HG03196 (cell line): ENCODE measurements around the gene GNAQ.
"Not testable (repeated sequence)": the region's sequence is repeated elsewhere in the genome, so short reads cannot be mapped to it uniquely, and the experiment has no call there.

Source experiments
- ATAC-seq: cut with Tn5 transposase; IDR thresholded peaks from one replicate; pipeline ENCODE4 v1.9.1; 2021; ENCODE audit not compliant: unreplicated experiment

The GNAQ gene

GRCh38 chr9:77748214-77748772 lies 283.3 kb downstream of the GNAQ start:
- no peak for ATAC-seq

- no peak for ATAC-seq
Observed at GRCh38 chr9:77747163-77747562, 284.4 kb downstream of the GNAQ start.

GRCh38 chr9:77744841-77745430 lies 286.7 kb downstream of the GNAQ start:
- ATAC-seq: no peak

GRCh38 chr9:77743386-77743785 lies 288.2 kb downstream of the GNAQ start:
- no peak for ATAC-seq

GRCh38 chr9:77738932-77739331 lies 292.7 kb downstream of the GNAQ start:
- ATAC-seq: no peak

- ATAC-seq: no peak
Observed at GRCh38 chr9:77735494-77735893, 296.1 kb downstream of the GNAQ start.

- peak; percentile 68 for ATAC-seq
Observed at GRCh38 chr9:77731930-77732329, 299.7 kb downstream of the GNAQ start.

GRCh38 chr9:77731008-77731698 lies 300.5 kb downstream of the GNAQ start:
- ATAC-seq: no peak

GRCh38 chr9:77729177-77729576 lies 302.4 kb downstream of the GNAQ start:
- ATAC-seq: no peak

- no peak for ATAC-seq
Observed at GRCh38 chr9:77726814-77727213, 304.8 kb downstream of the GNAQ start.

GRCh38 chr9:77726289-77726688 lies 305.3 kb downstream of the GNAQ start:
- no peak for ATAC-seq

GRCh38 chr9:77725820-77726219 lies 305.8 kb downstream of the GNAQ start:
- no peak for ATAC-seq

- no peak for ATAC-seq
Observed at GRCh38 chr9:77725046-77725694, 306.4 kb downstream of the GNAQ start.

GRCh38 chr9:77721156-77721555 lies 310.5 kb downstream of the GNAQ start:
- not testable (repeated sequence) for ATAC-seq

GRCh38 chr9:77719321-77719720 lies 312.3 kb downstream of the GNAQ start:
- no peak for ATAC-seq

- not testable (repeated sequence) for ATAC-seq
Observed at GRCh38 chr9:77718298-77718640, 313.3 kb downstream of the GNAQ start.

GRCh38 chr9:77717608-77718297 lies 313.9 kb downstream of the GNAQ start:
- ATAC-seq: not testable (repeated sequence)

- ATAC-seq: no peak
Observed at GRCh38 chr9:77714077-77714549, 317.5 kb downstream of the GNAQ start.

GRCh38 chr9:77712533-77713130 lies 319.0 kb downstream of the GNAQ start:
- ATAC-seq: no peak

GRCh38 chr9:77710965-77711648 lies 320.5 kb downstream of the GNAQ start:
- no peak for ATAC-seq
